Activated naive CD4-positive, alpha-beta T cell treated with anti-CD3 and anti-CD28 coated beads, Interleukin-2, amount 10 ng/mL, durations not matched to agents 7 days and 5 days (primary cell): ENCODE measurements around the gene WDR3.
"Not testable (repeated sequence)": the region's sequence is repeated elsewhere in the genome, so short reads cannot be mapped to it uniquely, and the experiment has no call there.

ENCODE experiments used
- CTCF ChIA-PET: fragments of 350-600 bp; sonication (Branson Sonifier 250); formaldehyde crosslinking; loops from one replicate; lab custom pipeline; 2021; ENCODE audit warnings: antibody characterized with exemption; lab: Charles Lee
- DNase-seq: peaks from one replicate; pipeline ENCODE4 v3.0.0-alpha.2; 2020
- H3K27ac Mint-ChIP-seq: one replicate; pipeline ENCODE4 v1.8.0; 2021; ENCODE audit warnings: mild to moderate bottlenecking, moderate library complexity, mixed read lengths
- H3K27me3 Mint-ChIP-seq: one replicate; pipeline ENCODE4 v1.8.0; 2021; ENCODE audit warnings: mild to moderate bottlenecking, mixed read lengths
- H3K36me3 Mint-ChIP-seq: one replicate; pipeline ENCODE4 v1.8.0; 2021; ENCODE audit warnings: mixed read lengths
- H3K4me1 Mint-ChIP-seq: one replicate; pipeline ENCODE4 v1.8.0; 2021; ENCODE audit warnings: mixed read lengths
- H3K4me3 Mint-ChIP-seq: one replicate; pipeline ENCODE4 v1.8.0; 2021; ENCODE audit warnings: mild to moderate bottlenecking, moderate library complexity, mixed read lengths
- H3K9me3 Mint-ChIP-seq: one replicate; pipeline ENCODE4 v1.8.0; 2021; ENCODE audit warnings: mixed read lengths

WDR3 gene

GRCh38 chr1:117919376-117919775 is 10.2 kb upstream of the WDR3 start:
- no peaks in the 10 kb centered on the region for H3K9me3 Mint-ChIP-seq
- peaks cover 33% of the 10 kb centered on the region for H3K36me3 Mint-ChIP-seq
- H3K4me1 Mint-ChIP-seq: no peaks in the 10 kb centered on the region
- H3K27ac Mint-ChIP-seq: no peak overlapping the region
- H3K27me3 Mint-ChIP-seq: no peaks in the 10 kb centered on the region
- no peak overlapping the region for H3K4me3 Mint-ChIP-seq
- CTCF ChIA-PET: no interaction called here
- DNase-seq: no peak

GRCh38 chr1:117921991-117922390 is 7.5 kb upstream of the WDR3 start:
- CTCF ChIA-PET: no interaction called here
- peaks cover under 1% of the 10 kb centered on the region for H3K4me1 Mint-ChIP-seq
- H3K27me3 Mint-ChIP-seq: no peaks in the 10 kb centered on the region

GRCh38 chr1:117922717-117923116 is 6.8 kb upstream of the WDR3 start:
- H3K27ac Mint-ChIP-seq, H3K4me3 Mint-ChIP-seq, CTCF ChIA-PET, H3K27me3 Mint-ChIP-seq, H3K9me3 Mint-ChIP-seq, DNase-seq, H3K4me1 Mint-ChIP-seq: not testable (repeated sequence)
- H3K36me3 Mint-ChIP-seq: peaks cover 13% of the 10 kb centered on the region

More at GRCh38 chr1:117921991-117922390, 7.5 kb upstream of the WDR3 start:
- no peak for DNase-seq
- Mint-ChIP-seq H3K27ac (no peak overlapping the region), H3K4me3 (no peak overlapping the region), H3K9me3 (no peaks in the 10 kb centered on the region), H3K36me3 (peaks cover 14% of the 10 kb centered on the region)

GRCh38 chr1:117925981-117926380 is 3.6 kb upstream of the WDR3 start:
- Mint-ChIP-seq H3K4me1 (peaks cover 24% of the 10 kb centered on the region), H3K27me3 (peaks cover 9% of the 10 kb centered on the region), H3K9me3 (no peaks in the 10 kb centered on the region), H3K27ac (no peak overlapping the region), H3K36me3 (peaks cover 7% of the 10 kb centered on the region), H3K4me3 (no peak overlapping the region)
- CTCF ChIA-PET: interaction anchor here (2.0 kb wide), 1 partner anchor 30 kb away, joined by 11 read pairs; no protein-coding TSS in a partner anchor
- DNase-seq: no peak

GRCh38 chr1:117928881-117929342 is 627 bp upstream of the WDR3 start:
- CTCF ChIA-PET: interaction anchor here (3.1 kb wide), 1 partner anchor 33 kb away, joined by 15 read pairs; no protein-coding TSS in a partner anchor
- peaks cover 9% of the 10 kb centered on the region for H3K27me3 Mint-ChIP-seq
- peaks cover 42% of the 10 kb centered on the region for H3K4me1 Mint-ChIP-seq
- H3K36me3 Mint-ChIP-seq: peaks cover 11% of the 10 kb centered on the region
- peak overlapping the region; percentile 90 for H3K27ac Mint-ChIP-seq
- H3K9me3 Mint-ChIP-seq: no peaks in the 10 kb centered on the region
- DNase-seq: peak; percentile 73
- peak overlapping the region; percentile 90 for H3K4me3 Mint-ChIP-seq

- DNase-seq: no peak
- Mint-ChIP-seq H3K36me3 (peaks cover 14% of the 10 kb centered on the region), H3K4me3 (peak overlapping the region; percentile 90), H3K9me3 (no peaks in the 10 kb centered on the region), H3K4me1 (peaks cover 42% of the 10 kb centered on the region), H3K27me3 (peaks cover 9% of the 10 kb centered on the region), H3K27ac (peak overlapping the region; percentile 90)
- CTCF ChIA-PET: interaction anchor here (0.6 to 3.1 kb wide), 2 partner anchors 35 to 53 kb away, joined by 3 to 15 read pairs; no protein-coding TSS in a partner anchor
Observed at GRCh38 chr1:117930173-117930447, 571 bp downstream of the WDR3 start.

GRCh38 chr1:117930484-117930883 is 945 bp downstream of the WDR3 start:
- H3K36me3 Mint-ChIP-seq: peaks cover 14% of the 10 kb centered on the region
- H3K27me3 Mint-ChIP-seq: peaks cover 9% of the 10 kb centered on the region
- H3K9me3 Mint-ChIP-seq: no peaks in the 10 kb centered on the region
- DNase-seq: no peak
- H3K27ac Mint-ChIP-seq: peak overlapping the region; percentile 90
- CTCF ChIA-PET: interaction anchor here (0.6 to 3.1 kb wide), 2 partner anchors 35 to 54 kb away, joined by 3 to 15 read pairs; no protein-coding TSS in a partner anchor
- H3K4me1 Mint-ChIP-seq: peaks cover 42% of the 10 kb centered on the region
- peak overlapping the region; percentile 90 for H3K4me3 Mint-ChIP-seq

GRCh38 chr1:117932576-117932975 is 3.0 kb downstream of the WDR3 start:
- H3K4me1 Mint-ChIP-seq: peaks cover 38% of the 10 kb centered on the region
- H3K27me3 Mint-ChIP-seq: peaks cover 9% of the 10 kb centered on the region
- H3K9me3 Mint-ChIP-seq: no peaks in the 10 kb centered on the region
- no peak for DNase-seq
- H3K27ac Mint-ChIP-seq: no peak overlapping the region
- no peak overlapping the region for H3K4me3 Mint-ChIP-seq
- CTCF ChIA-PET: no interaction called here
- peaks cover 17% of the 10 kb centered on the region for H3K36me3 Mint-ChIP-seq

GRCh38 chr1:117933769-117934168 is 4.2 kb downstream of the WDR3 start:
- CTCF ChIA-PET: no interaction called here
- Mint-ChIP-seq H3K27ac (no peak overlapping the region), H3K36me3 (peaks cover 23% of the 10 kb centered on the region)

GRCh38 chr1:117942293-117942692 is 12.8 kb downstream of the WDR3 start:
- no peak for DNase-seq
- Mint-ChIP-seq H3K36me3 (peaks cover 56% of the 10 kb centered on the region), H3K27me3 (no peaks in the 10 kb centered on the region), H3K4me1 (no peaks in the 10 kb centered on the region), H3K9me3 (no peaks in the 10 kb centered on the region), H3K4me3 (no peak overlapping the region), H3K27ac (no peak overlapping the region)
- CTCF ChIA-PET: no interaction called here

More at GRCh38 chr1:117933769-117934168, 4.2 kb downstream of the WDR3 start:
- DNase-seq: no peak
- Mint-ChIP-seq H3K27me3 (peaks cover 9% of the 10 kb centered on the region), H3K4me1 (peaks cover 29% of the 10 kb centered on the region), H3K9me3 (no peaks in the 10 kb centered on the region), H3K4me3 (no peak overlapping the region)

GRCh38 chr1:117952386-117952785 is 22.8 kb downstream of the WDR3 start:
- Mint-ChIP-seq H3K27ac (no peak overlapping the region), H3K36me3 (peaks cover 51% of the 10 kb centered on the region), H3K27me3 (no peaks in the 10 kb centered on the region), H3K4me3 (no peak overlapping the region), H3K9me3 (no peaks in the 10 kb centered on the region), H3K4me1 (no peaks in the 10 kb centered on the region)
- CTCF ChIA-PET: no interaction called here
- DNase-seq: no peak

GRCh38 chr1:117959364-117959763 is 29.8 kb downstream of the WDR3 start:
- CTCF ChIA-PET: no interaction called here
- Mint-ChIP-seq H3K27ac (no peak overlapping the region), H3K4me1 (no peaks in the 10 kb centered on the region), H3K36me3 (peaks cover 39% of the 10 kb centered on the region), H3K9me3 (no peaks in the 10 kb centered on the region), H3K4me3 (no peak overlapping the region), H3K27me3 (no peaks in the 10 kb centered on the region)
- no peak for DNase-seq

GRCh38 chr1:117964290-117965038 is 34.9 kb downstream of the WDR3 start:
- Mint-ChIP-seq H3K4me3 (no peak overlapping the region), H3K36me3 (peaks cover 10% of the 10 kb centered on the region), H3K27me3 (no peaks in the 10 kb centered on the region), H3K27ac (no peak overlapping the region), H3K9me3 (no peaks in the 10 kb centered on the region), H3K4me1 (no peaks in the 10 kb centered on the region)
- CTCF ChIA-PET: no interaction called here
- no peak for DNase-seq

- H3K27ac Mint-ChIP-seq: no peak overlapping the region
- no peak for DNase-seq
- H3K9me3 Mint-ChIP-seq: no peaks in the 10 kb centered on the region
- no peaks in the 10 kb centered on the region for H3K4me1 Mint-ChIP-seq
- CTCF ChIA-PET: no interaction called here
- peaks cover 2% of the 10 kb centered on the region for H3K36me3 Mint-ChIP-seq
- no peak overlapping the region for H3K4me3 Mint-ChIP-seq
- peaks cover 4% of the 10 kb centered on the region for H3K27me3 Mint-ChIP-seq
Observed at GRCh38 chr1:117967477-117967876, 37.9 kb downstream of the WDR3 start.

- H3K27ac Mint-ChIP-seq: no peak overlapping the region
- no peaks in the 10 kb centered on the region for H3K9me3 Mint-ChIP-seq
- H3K4me1 Mint-ChIP-seq: no peaks in the 10 kb centered on the region
- CTCF ChIA-PET: no interaction called here
- H3K36me3 Mint-ChIP-seq: peaks cover 2% of the 10 kb centered on the region
- H3K27me3 Mint-ChIP-seq: peaks cover 4% of the 10 kb centered on the region
- no peak overlapping the region for H3K4me3 Mint-ChIP-seq
- DNase-seq: no peak
Observed at GRCh38 chr1:117967881-117968280, 38.3 kb downstream of the WDR3 start.
